HepG2 (cell line): ENCODE results near the gene ANKHD1. TPM values are rescaled to one million over a fixed set of nuclear protein-coding genes. Genes with fewer than 3 reads are reported as not detected.
A peak's percentile ranks its signal among the peaks of the same experiment; 100 is the strongest.

ENCODE experiments used
- AGO2 ChIP-seq: fragments of 200-400 bp; formaldehyde crosslinking; optimal IDR thresholded peaks from 2 replicates; pipeline ENCODE3; 2017; ENCODE audit warnings: mild to moderate bottlenecking, low read depth, low read length, moderate library complexity
- CENPBD1 ChIP-seq: sonication (generic); formaldehyde crosslinking; IDR thresholded peaks from 2 replicates; pipeline ENCODE4 v1.8.0; 2022; ENCODE audit warnings: missing genetic modification reagents, low read depth, mild to moderate bottlenecking, borderline replicate concordance
- GMEB2 ChIP-seq: IDR thresholded peaks from 2 replicates; pipeline ENCODE4 v1.6.1; 2016; ENCODE audit warnings: missing biosample characterization, missing genetic modification reagents, low read depth
- HINFP ChIP-seq: sonication (generic); formaldehyde crosslinking; IDR thresholded peaks from 2 replicates; pipeline ENCODE4 v1.4.0; 2020; ENCODE audit warnings: low read depth, mild to moderate bottlenecking, missing genetic modification reagents
- NFIC ChIP-seq: IDR thresholded peaks from 2 replicates; pipeline ENCODE4 v1.6.1; 2012; ENCODE audit warnings: mild to moderate bottlenecking, low read length, inconsistent platforms
- PRDM15 ChIP-seq: sonication (generic); formaldehyde crosslinking; IDR thresholded peaks from 2 replicates; pipeline ENCODE4 v1.4.0; 2020; ENCODE audit warnings: missing genetic modification reagents
- PRMT3 ChIP-seq: sonication (generic); formaldehyde crosslinking; IDR thresholded peaks from 2 replicates; pipeline ENCODE4 v1.8.1; 2022; ENCODE audit warnings: low read depth, mild to moderate bottlenecking, moderate library complexity, missing genetic modification reagents, borderline replicate concordance
- SIN3B ChIP-seq: fragments of 150-350 bp; IDR thresholded peaks from 2 replicates; pipeline ENCODE4 v1.6.1; 2014; ENCODE audit warnings: low read length
- SIX4 ChIP-seq: sonication (generic); formaldehyde crosslinking; IDR thresholded peaks from 2 replicates; pipeline ENCODE4 v1.4.0; 2020; ENCODE audit warnings: missing genetic modification reagents
- ZIK1 ChIP-seq: sonication (generic); formaldehyde crosslinking; IDR thresholded peaks from 2 replicates; pipeline ENCODE4 v1.5.0; 2020; ENCODE audit warnings: mild to moderate bottlenecking, low read depth, missing genetic modification reagents, borderline replicate concordance
- ZNF710 ChIP-seq: sonication (generic); formaldehyde crosslinking; IDR thresholded peaks from 2 replicates; pipeline ENCODE4 v1.5.0; 2020; ENCODE audit warnings: mild to moderate bottlenecking, missing genetic modification reagents, borderline replicate concordance
- ZSCAN30 ChIP-seq: sonication (generic); formaldehyde crosslinking; IDR thresholded peaks from 2 replicates; pipeline ENCODE4 v1.5.0; 2020; ENCODE audit warnings: mild to moderate bottlenecking, missing genetic modification reagents
- polyA plus RNA-seq, 8 experiments: library from polyadenylated mRNA; depleted of rRNA in 3 of 8; stranded (reverse) in 7 of 8; unstranded in 1 of 8; fragments of >200 nt; fragmentation: Illumina TruSeq in 4 of 8; extraction: Trizol in 4 of 8; gene quantifications; 2 replicates each; pipeline versions ENCODE4 v1.2.1 to v1.2.3, GENCODE V29; 2011 to 2016; ENCODE audit warnings: low read depth in 4 of 8, missing spikeins in 1 of 8, mixed read lengths in 1 of 8; ENCODE audit not compliant: insufficient read depth in 1 of 8
- total RNA-seq, 5 experiments: library from RNA; depleted of rRNA; stranded (reverse); fragments of >200 nt; fragmentation: Illumina TruSeq; extraction: Trizol; gene quantifications; 2 replicates each; pipeline ENCODE4 v1.2.3, GENCODE V29; 2016; ENCODE audit warnings: low read depth in 1 of 5
- TF ChIP-seq, protein P1 (sequence below): sonication (generic); formaldehyde crosslinking; IDR thresholded peaks from 2 replicates; pipeline ENCODE4 v1.5.0; 2020; ENCODE audit warnings: missing genetic modification reagents
- TF ChIP-seq, protein P2 (sequence below): sonication (generic); formaldehyde crosslinking; conservative IDR thresholded peaks from 2 replicates; pipeline ENCODE4 v1.4.0; 2020; ENCODE audit warnings: missing genetic modification reagents

The ANKHD1 gene
- total and polyA plus RNA-seq, 2 of the 13 experiments (the other 11 are each of a cell fraction or from before 2014, with no cell fraction given) = 69.9 to 82.0 TPM

DNA sequence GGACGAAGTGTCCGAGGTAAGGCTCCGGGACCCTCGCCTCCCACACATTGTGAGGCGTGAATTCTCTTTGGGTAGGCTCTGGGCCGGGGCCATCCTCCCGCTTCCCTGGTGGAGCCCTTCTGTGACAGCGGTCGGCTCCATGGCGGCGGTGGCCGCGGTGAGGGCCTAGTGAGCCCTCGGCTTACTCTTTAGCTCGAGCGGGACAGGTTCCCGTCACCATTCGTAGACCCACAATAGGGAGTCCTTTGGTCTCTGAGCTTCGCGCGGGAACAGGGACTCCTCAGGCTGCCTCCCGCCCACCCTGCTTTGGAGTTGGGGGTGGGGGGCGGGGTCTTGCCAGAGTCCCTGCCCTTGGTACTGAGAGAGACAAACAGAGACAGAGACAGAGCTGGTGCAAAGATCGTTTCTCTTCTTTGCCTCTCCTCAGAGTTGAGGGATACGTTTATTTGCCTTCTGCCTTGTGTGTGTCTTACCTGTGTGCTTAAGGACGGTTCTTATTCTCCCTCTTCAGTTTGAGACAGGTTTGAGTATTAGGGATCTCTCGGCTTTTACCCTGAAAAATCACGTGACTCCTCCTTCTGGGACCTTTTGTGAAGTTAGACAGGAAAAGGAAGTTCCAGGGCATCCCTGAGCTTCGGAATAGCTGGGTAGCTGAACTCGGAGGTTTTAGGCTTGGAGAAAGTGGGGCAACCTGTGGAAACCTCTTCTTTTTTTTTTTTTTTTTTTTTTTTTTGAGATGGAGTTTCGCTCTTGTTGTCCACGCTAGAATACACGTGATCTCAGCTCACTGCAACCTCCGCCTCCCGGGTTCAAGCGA lies 833 bp downstream of the ANKHD1 start (continued):
- 0 out of 2 replicates have a peak, but pooled peaks have one; percentile 4 for TF ChIP-seq PRDM15 (CRISPR knock-in tag)
- no peak for TF ChIP-seq SIN3B
- no peak for TF ChIP-seq PRMT3
- TF ChIP-seq ZIK1 = no peak
- TF ChIP-seq CENPBD1 (CRISPR knock-in tag) = no peak
- no peak for TF ChIP-seq GMEB2 (CRISPR knock-in tag)
- TF ChIP-seq, protein P1, sequence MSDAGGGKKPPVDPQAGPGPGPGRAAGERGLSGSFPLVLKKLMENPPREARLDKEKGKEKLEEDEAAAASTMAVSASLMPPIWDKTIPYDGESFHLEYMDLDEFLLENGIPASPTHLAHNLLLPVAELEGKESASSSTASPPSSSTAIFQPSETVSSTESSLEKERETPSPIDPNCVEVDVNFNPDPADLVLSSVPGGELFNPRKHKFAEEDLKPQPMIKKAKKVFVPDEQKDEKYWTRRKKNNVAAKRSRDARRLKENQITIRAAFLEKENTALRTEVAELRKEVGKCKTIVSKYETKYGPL (CRISPR knock-in tag) = no peak
- TF ChIP-seq ZNF710 (CRISPR knock-in tag) = no peak
- peak; percentile 42; the same call in 1 of the 2 replicates for TF ChIP-seq HINFP
- TF ChIP-seq SIX4 = no peak
- TF ChIP-seq, protein P2, sequence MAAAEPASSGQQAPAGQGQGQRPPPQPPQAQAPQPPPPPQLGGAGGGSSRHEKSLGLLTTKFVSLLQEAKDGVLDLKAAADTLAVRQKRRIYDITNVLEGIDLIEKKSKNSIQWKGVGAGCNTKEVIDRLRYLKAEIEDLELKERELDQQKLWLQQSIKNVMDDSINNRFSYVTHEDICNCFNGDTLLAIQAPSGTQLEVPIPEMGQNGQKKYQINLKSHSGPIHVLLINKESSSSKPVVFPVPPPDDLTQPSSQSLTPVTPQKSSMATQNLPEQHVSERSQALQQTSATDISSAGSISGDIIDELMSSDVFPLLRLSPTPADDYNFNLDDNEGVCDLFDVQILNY (CRISPR knock-in tag) = peak; percentile 46; the same call in 1 of the 2 replicates
- TF ChIP-seq NFIC = no peak
- TF ChIP-seq AGO2 = peak; percentile 71
- 0 out of 2 replicates have a peak, but pooled peaks have one; percentile 35 for TF ChIP-seq ZSCAN30
